HepG2 (cell line): ENCODE measurements around the gene INSR. TPM values are rescaled to one million over a fixed set of nuclear protein-coding genes. Genes with fewer than 3 reads are reported as not detected.

Source experiments
- ATAC-seq: fragments of 200-7000 bp; cut with Tn5 transposase; 3 replicates; pipeline ENCODE4 v1.9.1; 2020; ENCODE audit warnings: mild to moderate bottlenecking, moderate library complexity
- BruUV-seq: library from RNA; stranded (reverse); fragments of 400-500 nt; replicated peaks from 2 replicates; lab custom pipeline; 2021; lab: Mats Ljungman, UMichigan
- CTCF ChIA-PET: fragments of 300-600 bp; formaldehyde crosslinking; extraction: SDS; loops from one replicate; lab custom pipeline; 2021; ENCODE audit warnings: low total read pairs, inconsistent platforms, low intra/inter-chr PET ratio; lab: Yijun Ruan, JAX
- POLR2A ChIA-PET: fragments of 350-600 bp; sonication (Branson Sonifier 250); formaldehyde crosslinking; loops from one replicate; lab custom pipeline; 2020; ENCODE audit warnings: antibody characterized with exemption, inconsistent platforms; lab: Yijun Ruan, JAX
- DNase-seq: peaks from one replicate; pipeline ENCODE4 v3.0.0-alpha.2; 2015; ENCODE audit warnings: low spot score
- FAIRE-seq: peaks from 3 replicates; lab custom pipeline; 2011; peaks lifted over from hg19 to GRCh38; lab: Jason Lieb, UNC
- H2AFZ ChIP-seq: one replicate; pipeline ENCODE4 v1.6.1; 2011; ENCODE audit warnings: low read length, inconsistent platforms
- H3K27ac ChIP-seq: fragments of 300-600 bp; 3 replicates; pipeline ENCODE4 v1.8.0; 2011; ENCODE audit warnings: mixed run types, mild to moderate bottlenecking, mixed read lengths, low read length, inconsistent platforms; ENCODE audit not compliant: insufficient read depth; ENCODE audit errors: extremely low read length
- H3K27me3 ChIP-seq, 2 experiments: fragments of 200-600 bp in 1 of 2; 2 replicates in 1 of 2; 3 replicates in 1 of 2; pipeline versions ENCODE4 v1.6.0 to v1.8.0; 2011; ENCODE audit warnings: low read length in 2 of 2, mild to moderate bottlenecking in 2 of 2, moderate library complexity in 2 of 2, inconsistent platforms in 1 of 2; ENCODE audit not compliant: insufficient read depth in 2 of 2, control insufficient read depth in 1 of 2
- H3K36me3 ChIP-seq, 2 experiments: fragments of 200-600 bp in 1 of 2; replicated peaks in 1 of 2; 2 replicates in 1 of 2; 3 replicates in 1 of 2; pipeline versions ENCODE4 v1.5.1 to v1.8.0; 2011; ENCODE audit warnings: low read length in 2 of 2, inconsistent platforms in 1 of 2; ENCODE audit not compliant: insufficient read depth in 2 of 2, control insufficient read depth in 1 of 2
- H3K4me1 ChIP-seq: 2 replicates; pipeline ENCODE4 v1.5.1; 2012; ENCODE audit warnings: low read length, inconsistent platforms; ENCODE audit not compliant: insufficient read depth
- H3K4me2 ChIP-seq: 2 replicates; pipeline ENCODE4 v1.6.0; 2011; ENCODE audit warnings: low read depth, low read length, inconsistent platforms
- H3K4me3 ChIP-seq, 3 experiments: fragments of 200-600 bp in 1 of 3; sonication (generic), shearing (Covaris generic) in 1 of 3; replicated peaks in 1 of 3; 2 replicates each; pipeline ENCODE4 v1.5.1; 2011 to 2016; ENCODE audit warnings: low read length in 3 of 3, inconsistent platforms in 2 of 3, low read depth in 2 of 3, mild to moderate bottlenecking in 2 of 3, control low read depth in 1 of 3, mixed read lengths in 1 of 3; ENCODE audit not compliant: insufficient read depth in 1 of 3
- H3K79me2 ChIP-seq: one replicate; pipeline ENCODE4 v1.6.1; 2011; ENCODE audit warnings: low read length, inconsistent platforms; ENCODE audit not compliant: insufficient read depth
- H3K9ac ChIP-seq: 2 replicates; pipeline ENCODE4 v1.6.0; 2011; ENCODE audit warnings: mild to moderate bottlenecking, low read depth, low read length, inconsistent platforms; ENCODE audit not compliant: insufficient read depth
- H3K9me3 ChIP-seq: 2 replicates; pipeline ENCODE4 v1.5.1; 2012; ENCODE audit warnings: mild to moderate bottlenecking, low read length
- H4K20me1 ChIP-seq: 2 replicates; pipeline ENCODE4 v1.6.0; 2011; ENCODE audit warnings: inconsistent platforms, mild to moderate bottlenecking, low read length, moderate library complexity; ENCODE audit not compliant: insufficient read depth
- YY1 ChIP-seq: IDR thresholded peaks from 2 replicates; pipeline ENCODE4 v1.6.1; 2011; ENCODE audit warnings: low read length, low read depth, moderate library complexity, mild to moderate bottlenecking; ENCODE audit not compliant: insufficient read depth, insufficient replicate concordance
- ZC3H4 ChIP-seq: sonication (generic); formaldehyde crosslinking; IDR thresholded peaks from 2 replicates; pipeline ENCODE4 v1.4.0; 2020; ENCODE audit warnings: missing genetic modification reagents, borderline replicate concordance
- WGBS: methylation state at CpG from one replicate; pipeline ENCODE4 v1.1.6; 2017; ENCODE audit warnings: low lambda C conversion rate; 5-methylcytosine and 5-hydroxymethylcytosine counted together
- in situ Hi-C: cut with HindIII; loops from 2 replicates; pipeline ENCODE4 v1.10.0; 2017; ENCODE audit warnings: low pct_unique_long_range_greater_than_20kb; ENCODE audit not compliant: extremely low pct_ligation_motif_present
- intact Hi-C: fragments of 100-400 bp; cut with micrococcal nuclease; formaldehyde crosslinking; loops from one replicate; pipeline ENCODE4 v1.10.0; 2022; ENCODE audit not compliant: unreplicated experiment
- polyA plus RNA-seq, 8 experiments: library from polyadenylated mRNA; depleted of rRNA in 3 of 8; stranded (reverse) in 7 of 8; unstranded in 1 of 8; fragments of >200 nt; fragmentation: Illumina TruSeq in 4 of 8; extraction: Trizol in 4 of 8; gene quantifications; 2 replicates each; pipeline versions ENCODE4 v1.2.1 to v1.2.3, GENCODE V29; 2011 to 2016; ENCODE audit warnings: low read depth in 4 of 8, missing spikeins in 1 of 8, mixed read lengths in 1 of 8; ENCODE audit not compliant: insufficient read depth in 1 of 8
- total RNA-seq, 5 experiments: library from RNA; depleted of rRNA; stranded (reverse); fragments of >200 nt; fragmentation: Illumina TruSeq; extraction: Trizol; gene quantifications; 2 replicates each; pipeline ENCODE4 v1.2.3, GENCODE V29; 2016; ENCODE audit warnings: low read depth in 1 of 5
- TF ChIP-seq, protein P1 (sequence below): sonication (generic); formaldehyde crosslinking; IDR thresholded peaks from 2 replicates; pipeline ENCODE4 v1.4.0; 2020; ENCODE audit warnings: missing genetic modification reagents, borderline replicate concordance
- TF ChIP-seq, protein P2 (sequence below): sonication (generic); formaldehyde crosslinking; IDR thresholded peaks from 2 replicates; pipeline ENCODE4 v1.4.0; 2020; ENCODE audit warnings: missing genetic modification reagents

INSR gene
- total and polyA plus RNA-seq, 2 of the 13 experiments (the other 11 are each of a cell fraction or from before 2014, with no cell fraction given), result 24.2 to 29.8 TPM

DNA sequence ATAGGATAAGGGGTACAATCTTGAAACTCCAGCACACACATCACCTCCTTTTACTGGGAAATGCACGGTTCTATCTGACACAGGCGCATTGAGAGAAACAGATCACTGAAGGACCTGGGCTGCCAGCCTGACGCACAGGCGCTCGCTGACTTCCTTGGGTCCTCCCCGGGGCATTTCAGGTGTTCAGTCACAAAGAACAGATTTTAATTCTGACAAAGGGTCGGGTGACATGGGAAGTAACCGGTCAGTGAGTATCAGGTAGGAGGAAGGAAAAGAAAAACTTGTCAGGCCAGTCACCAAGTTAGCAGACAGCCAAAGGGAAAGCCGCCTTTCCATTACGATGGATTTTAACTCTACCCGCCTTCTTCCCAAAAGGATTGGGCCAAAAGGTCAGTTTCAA lies 39.6 kb downstream of the INSR start:
- no peaks in the 10 kb centered on the region for H3K27me3 ChIP-seq
- BruUV-seq, result no TSS peak
- WGBS, result 96% methylated on average over 11 of the region's 11 CpGs
- H3K36me3 ChIP-seq, result peaks cover 1 to 5% of the 10 kb centered on the region in 2 experiments; a peak in 3 of 5 replicates
- intact Hi-C loops, result no loop called here
- no peak overlapping the region for H3K4me3 ChIP-seq
- peaks cover 28% of the 10 kb centered on the region for H3K79me2 ChIP-seq
- H4K20me1 ChIP-seq, result peaks cover 38% of the 10 kb centered on the region
- H3K9me3 ChIP-seq, result no peaks in the 10 kb centered on the region
- CTCF ChIA-PET, result no interaction called here
- TF ChIP-seq ZC3H4 (CRISPR knock-in tag), result no peak
- TF ChIP-seq, protein P1, sequence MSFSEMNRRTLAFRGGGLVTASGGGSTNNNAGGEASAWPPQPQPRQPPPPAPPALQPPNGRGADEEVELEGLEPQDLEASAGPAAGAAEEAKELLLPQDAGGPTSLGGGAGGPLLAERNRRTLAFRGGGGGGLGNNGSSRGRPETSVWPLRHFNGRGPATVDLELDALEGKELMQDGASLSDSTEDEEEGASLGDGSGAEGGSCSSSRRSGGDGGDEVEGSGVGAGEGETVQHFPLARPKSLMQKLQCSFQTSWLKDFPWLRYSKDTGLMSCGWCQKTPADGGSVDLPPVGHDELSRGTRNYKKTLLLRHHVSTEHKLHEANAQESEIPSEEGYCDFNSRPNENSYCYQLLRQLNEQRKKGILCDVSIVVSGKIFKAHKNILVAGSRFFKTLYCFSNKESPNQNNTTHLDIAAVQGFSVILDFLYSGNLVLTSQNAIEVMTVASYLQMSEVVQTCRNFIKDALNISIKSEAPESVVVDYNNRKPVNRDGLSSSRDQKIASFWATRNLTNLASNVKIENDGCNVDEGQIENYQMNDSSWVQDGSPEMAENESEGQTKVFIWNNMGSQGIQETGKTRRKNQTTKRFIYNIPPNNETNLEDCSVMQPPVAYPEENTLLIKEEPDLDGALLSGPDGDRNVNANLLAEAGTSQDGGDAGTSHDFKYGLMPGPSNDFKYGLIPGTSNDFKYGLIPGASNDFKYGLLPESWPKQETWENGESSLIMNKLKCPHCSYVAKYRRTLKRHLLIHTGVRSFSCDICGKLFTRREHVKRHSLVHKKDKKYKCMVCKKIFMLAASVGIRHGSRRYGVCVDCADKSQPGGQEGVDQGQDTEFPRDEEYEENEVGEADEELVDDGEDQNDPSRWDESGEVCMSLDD (CRISPR knock-in tag), result no peak
- TF ChIP-seq, protein P2, sequence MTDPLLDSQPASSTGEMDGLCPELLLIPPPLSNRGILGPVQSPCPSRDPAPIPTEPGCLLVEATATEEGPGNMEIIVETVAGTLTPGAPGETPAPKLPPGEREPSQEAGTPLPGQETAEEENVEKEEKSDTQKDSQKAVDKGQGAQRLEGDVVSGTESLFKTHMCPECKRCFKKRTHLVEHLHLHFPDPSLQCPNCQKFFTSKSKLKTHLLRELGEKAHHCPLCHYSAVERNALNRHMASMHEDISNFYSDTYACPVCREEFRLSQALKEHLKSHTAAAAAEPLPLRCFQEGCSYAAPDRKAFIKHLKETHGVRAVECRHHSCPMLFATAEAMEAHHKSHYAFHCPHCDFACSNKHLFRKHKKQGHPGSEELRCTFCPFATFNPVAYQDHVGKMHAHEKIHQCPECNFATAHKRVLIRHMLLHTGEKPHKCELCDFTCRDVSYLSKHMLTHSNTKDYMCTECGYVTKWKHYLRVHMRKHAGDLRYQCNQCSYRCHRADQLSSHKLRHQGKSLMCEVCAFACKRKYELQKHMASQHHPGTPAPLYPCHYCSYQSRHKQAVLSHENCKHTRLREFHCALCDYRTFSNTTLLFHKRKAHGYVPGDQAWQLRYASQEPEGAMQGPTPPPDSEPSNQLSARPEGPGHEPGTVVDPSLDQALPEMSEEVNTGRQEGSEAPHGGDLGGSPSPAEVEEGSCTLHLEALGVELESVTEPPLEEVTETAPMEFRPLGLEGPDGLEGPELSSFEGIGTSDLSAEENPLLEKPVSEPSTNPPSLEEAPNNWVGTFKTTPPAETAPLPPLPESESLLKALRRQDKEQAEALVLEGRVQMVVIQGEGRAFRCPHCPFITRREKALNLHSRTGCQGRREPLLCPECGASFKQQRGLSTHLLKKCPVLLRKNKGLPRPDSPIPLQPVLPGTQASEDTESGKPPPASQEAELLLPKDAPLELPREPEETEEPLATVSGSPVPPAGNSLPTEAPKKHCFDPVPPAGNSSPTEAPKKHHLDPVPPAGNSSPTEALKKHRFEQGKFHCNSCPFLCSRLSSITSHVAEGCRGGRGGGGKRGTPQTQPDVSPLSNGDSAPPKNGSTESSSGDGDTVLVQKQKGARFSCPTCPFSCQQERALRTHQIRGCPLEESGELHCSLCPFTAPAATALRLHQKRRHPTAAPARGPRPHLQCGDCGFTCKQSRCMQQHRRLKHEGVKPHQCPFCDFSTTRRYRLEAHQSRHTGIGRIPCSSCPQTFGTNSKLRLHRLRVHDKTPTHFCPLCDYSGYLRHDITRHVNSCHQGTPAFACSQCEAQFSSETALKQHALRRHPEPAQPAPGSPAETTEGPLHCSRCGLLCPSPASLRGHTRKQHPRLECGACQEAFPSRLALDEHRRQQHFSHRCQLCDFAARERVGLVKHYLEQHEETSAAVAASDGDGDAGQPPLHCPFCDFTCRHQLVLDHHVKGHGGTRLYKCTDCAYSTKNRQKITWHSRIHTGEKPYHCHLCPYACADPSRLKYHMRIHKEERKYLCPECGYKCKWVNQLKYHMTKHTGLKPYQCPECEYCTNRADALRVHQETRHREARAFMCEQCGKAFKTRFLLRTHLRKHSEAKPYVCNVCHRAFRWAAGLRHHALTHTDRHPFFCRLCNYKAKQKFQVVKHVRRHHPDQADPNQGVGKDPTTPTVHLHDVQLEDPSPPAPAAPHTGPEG, result no peak
- no peak for TF ChIP-seq YY1
- TF ChIP-seq, all 625 proteins: peak for 0
- Histone ChIP-seq H3K4me2 (no peak overlapping the region), H3K9ac (no peak overlapping the region), H2AFZ (no peak overlapping the region), H3K4me1 (peaks cover 16% of the 10 kb centered on the region), H3K27ac (no peak overlapping the region)
- POLR2A ChIA-PET, result no interaction called here
- no peak for ATAC-seq
- DNase-seq, result no peak
- no peak for FAIRE-seq
- in situ Hi-C loops, result no loop called here
